ENCODE results near the gene COPA. TPM values are rescaled to one million over a fixed set of nuclear protein-coding genes. Genes with fewer than 3 reads are reported as not detected.

COPA gene
- total and polyA plus RNA-seq, 11 donors = 46.9 to 129 (median 100) TPM

GRCh38 chr1:160351629-160352028 lies 8.6 kb upstream of the COPA start:
- Histone ChIP-seq H3K27me3 (no peaks in the 10 kb centered on the region), H3K27ac (peak overlapping the region in 7 of 12 donors; percentile 2 to 55 (median 20)), H3K9me3 (no peaks in the 10 kb centered on the region), H3K36me3 (peaks cover 0 to 98% (median 94%) of the 10 kb centered on the region in 9 donors), H3K4me1 (peaks cover 0 to 17% (median 0%) of the 10 kb centered on the region in 12 donors), H3K4me3 (no peak overlapping the region)
- intact Hi-C loops (cut with DNase I) = no loop called here
- peak in 1 of 5 donors; percentile 48 for DNase-seq
- ATAC-seq = peak; percentile 80 to 87 (median 85)
- TF ChIP-seq CTCF (IDR thresholded peaks at IDR 0.05) (no peak), POLR2A (IDR thresholded peaks at IDR 0.05) (no peak)
- WGBS, 4 donors = 46 to 75% (median 57%) methylated on average over 4 of the region's 4 CpGs

- H3K9me3 ChIP-seq = no peaks in the 10 kb centered on the region
- ATAC-seq (no peak), DNase-seq (no peak)
- TF ChIP-seq POLR2A (IDR thresholded peaks at IDR 0.05) = no peak
- no peak for TF ChIP-seq CTCF (IDR thresholded peaks at IDR 0.05)
- H3K27me3 ChIP-seq = no peaks in the 10 kb centered on the region
- H3K4me1 ChIP-seq = peaks cover 0 to 34% (median 11%) of the 10 kb centered on the region in 12 donors
- intact Hi-C loops (cut with DNase I) = no loop called here
- 66 to 74% (median 73%) methylated on average over 4 of the region's 4 CpGs for WGBS, 4 donors
- peak overlapping the region in 1 of 12 donors; percentile 76 for H3K27ac ChIP-seq
- no peak overlapping the region for H3K4me3 ChIP-seq
- peaks cover 0 to 71% (median 59%) of the 10 kb centered on the region in 9 donors for H3K36me3 ChIP-seq
These were observed 3.9 kb upstream of the COPA start for GRCh38 chr1:160346958-160347357.

- peaks cover 0 to 66% (median 54%) of the 10 kb centered on the region in 9 donors for H3K36me3 ChIP-seq
- H3K27ac ChIP-seq = peak overlapping the region in 1 of 12 donors; percentile 76
- no peak overlapping the region for H3K4me3 ChIP-seq
- DNase-seq (no peak), ATAC-seq (no peak)
- H3K4me1 ChIP-seq = peaks cover 0 to 39% (median 16%) of the 10 kb centered on the region in 12 donors
- H3K27me3 ChIP-seq = no peaks in the 10 kb centered on the region
- TF ChIP-seq POLR2A (IDR thresholded peaks at IDR 0.05) = no peak
- TF ChIP-seq CTCF (IDR thresholded peaks at IDR 0.05) = no peak
- intact Hi-C loops (cut with DNase I) = no loop called here
- 87 to 90% (median 88%) methylated on average over 10 of the region's 10 CpGs for WGBS, 4 donors
- H3K9me3 ChIP-seq = no peaks in the 10 kb centered on the region
These were observed 3.4 kb upstream of the COPA start for GRCh38 chr1:160346463-160346862.

GRCh38 chr1:160344936-160345335 lies 1.9 kb upstream of the COPA start:
- peaks cover 0 to 54% (median 29%) of the 10 kb centered on the region in 12 donors for H3K4me1 ChIP-seq
- no peak overlapping the region for H3K27ac ChIP-seq
- no peaks in the 10 kb centered on the region for H3K9me3 ChIP-seq
- H3K36me3 ChIP-seq = peaks cover 0 to 54% (median 40%) of the 10 kb centered on the region in 9 donors
- no peaks in the 10 kb centered on the region for H3K27me3 ChIP-seq
- no peak for ATAC-seq
- TF ChIP-seq POLR2A (IDR thresholded peaks at IDR 0.05) (no peak), CTCF (IDR thresholded peaks at IDR 0.05) (no peak)
- 90 to 95% (median 94%) methylated on average over 6 of the region's 6 CpGs for WGBS, 4 donors
- DNase-seq = no peak
- intact Hi-C loops (cut with DNase I) = loop anchor here in 1 of 10 donors (5.0 kb wide), 1 partner anchor 58 kb away; the partner anchor contains the start of gene PEX19
- no peak overlapping the region for H3K4me3 ChIP-seq
